ENCODE measurements around the gene VWA2.

GRCh38 chr10:114281461-114281860 is 42.4 kb downstream of the VWA2 start:
- TF ChIP-seq CTCF (IDR thresholded peaks at IDR 0.05), result no peak
- no peak for TF ChIP-seq POLR2A (IDR thresholded peaks at IDR 0.05)

Data from Peyer's patch (tissue), 4 donors.